Measurements from ENCODE around the gene IKZF1. TPM values are rescaled to one million over a fixed set of nuclear protein-coding genes. Genes with fewer than 3 reads are reported as not detected.

IKZF1 gene
- total RNA-seq, 1 donor from 2014 or later: 0.86 TPM

- no peak overlapping the region for H2AFZ ChIP-seq (ENCODE audit: low read depth, low read length)
- no peaks in the 10 kb centered on the region for H3K4me1 ChIP-seq (ENCODE audit: insufficient read depth, low read length)
- H3K36me3 ChIP-seq (ENCODE audit: insufficient read depth, low read length): no peaks in the 10 kb centered on the region
- peaks cover 2% of the 10 kb centered on the region for H3K27me3 Mint-ChIP-seq (ENCODE audit: low read depth, unreplicated experiment)
- no peak for DNase-seq (ENCODE audit: low read depth)
- no peak overlapping the region for H3K4me3 Mint-ChIP-seq (ENCODE audit: unreplicated experiment)
- no peaks in the 10 kb centered on the region for H3K9me3 ChIP-seq (ENCODE audit: insufficient read depth, low read depth, low read length)
- H3K4me2 ChIP-seq (ENCODE audit: low read length): no peak overlapping the region
- peaks cover 8% of the 10 kb centered on the region for H3K4me1 Mint-ChIP-seq (ENCODE audit: low read depth, unreplicated experiment)
- FAIRE-seq: no peak
- no peak overlapping the region for H3K4me3 ChIP-seq (ENCODE audit: insufficient read depth, low read depth, low read length)
- no peak overlapping the region for H3K27ac Mint-ChIP-seq (ENCODE audit: unreplicated experiment)
- no peak overlapping the region for H3K9ac ChIP-seq (ENCODE audit: low read length)
- H4K20me1 ChIP-seq (ENCODE audit: insufficient read depth, low read length): no peaks in the 10 kb centered on the region
- H3K27ac ChIP-seq (ENCODE audit: low read depth, low read length): no peak overlapping the region
- no peaks in the 10 kb centered on the region for H3K36me3 Mint-ChIP-seq (ENCODE audit: low read depth, unreplicated experiment)
- H3K79me2 ChIP-seq (ENCODE audit: insufficient read depth, low read length): no peaks in the 10 kb centered on the region
- peaks cover 5% of the 10 kb centered on the region for H3K9me3 Mint-ChIP-seq (ENCODE audit: unreplicated experiment)
- no peaks in the 10 kb centered on the region for H3K27me3 ChIP-seq (ENCODE audit: insufficient read depth, low read length)
- no peak for TF ChIP-seq EZH2 (IDR thresholded peaks at IDR 0.05; ENCODE audit: insufficient read depth, low read length)
Observed at GRCh38 chr7:50393547-50394252, 89.2 kb downstream of the IKZF1 start.

DNA sequence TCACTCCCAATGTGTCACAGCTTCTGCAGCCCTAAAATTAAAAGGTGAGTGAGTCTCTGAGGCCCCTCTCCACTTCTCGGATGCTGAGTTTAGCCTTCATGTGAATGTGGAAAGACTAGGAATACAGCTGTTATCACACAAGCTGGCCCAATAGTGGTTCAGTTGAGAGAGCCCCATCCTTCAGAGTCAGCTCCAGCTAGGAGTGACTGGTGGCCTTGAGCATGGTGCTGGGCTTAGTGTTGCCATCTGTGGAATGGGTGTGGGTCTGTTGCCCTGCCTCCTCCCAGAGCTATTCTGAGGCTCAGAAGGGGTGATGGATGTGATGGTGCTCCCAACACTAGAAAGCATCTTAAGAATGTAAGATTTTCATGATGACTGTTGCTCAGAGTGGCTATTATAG lies 89.8 kb downstream of the IKZF1 start:
- H3K4me1 ChIP-seq (ENCODE audit: insufficient read depth, low read length): no peaks in the 10 kb centered on the region
- no peaks in the 10 kb centered on the region for H4K20me1 ChIP-seq (ENCODE audit: insufficient read depth, low read length)
- no peak overlapping the region for H3K27ac ChIP-seq (ENCODE audit: low read depth, low read length)
- no peaks in the 10 kb centered on the region for H3K27me3 ChIP-seq (ENCODE audit: insufficient read depth, low read length)
- FAIRE-seq (no peak), DNase-seq (ENCODE audit: low read depth) (no peak)
- Mint-ChIP-seq H3K4me1 (ENCODE audit: low read depth, unreplicated experiment) (peaks cover 8% of the 10 kb centered on the region), H3K4me3 (ENCODE audit: unreplicated experiment) (no peak overlapping the region), H3K9me3 (ENCODE audit: unreplicated experiment) (peaks cover 5% of the 10 kb centered on the region), H3K27me3 (ENCODE audit: low read depth, unreplicated experiment) (peaks cover 2% of the 10 kb centered on the region), H3K27ac (ENCODE audit: unreplicated experiment) (no peak overlapping the region), H3K36me3 (ENCODE audit: low read depth, unreplicated experiment) (no peaks in the 10 kb centered on the region)
- H3K9me3 ChIP-seq (ENCODE audit: insufficient read depth, low read depth, low read length): no peaks in the 10 kb centered on the region
- no peaks in the 10 kb centered on the region for H3K36me3 ChIP-seq (ENCODE audit: insufficient read depth, low read length)
- no peak overlapping the region for H2AFZ ChIP-seq (ENCODE audit: low read depth, low read length)
- H3K79me2 ChIP-seq (ENCODE audit: insufficient read depth, low read length): no peaks in the 10 kb centered on the region
- no peak overlapping the region for H3K9ac ChIP-seq (ENCODE audit: low read length)
- no peak overlapping the region for H3K4me3 ChIP-seq (ENCODE audit: insufficient read depth, low read depth, low read length)
- H3K4me2 ChIP-seq (ENCODE audit: low read length): no peak overlapping the region
- TF ChIP-seq, protein P1, sequence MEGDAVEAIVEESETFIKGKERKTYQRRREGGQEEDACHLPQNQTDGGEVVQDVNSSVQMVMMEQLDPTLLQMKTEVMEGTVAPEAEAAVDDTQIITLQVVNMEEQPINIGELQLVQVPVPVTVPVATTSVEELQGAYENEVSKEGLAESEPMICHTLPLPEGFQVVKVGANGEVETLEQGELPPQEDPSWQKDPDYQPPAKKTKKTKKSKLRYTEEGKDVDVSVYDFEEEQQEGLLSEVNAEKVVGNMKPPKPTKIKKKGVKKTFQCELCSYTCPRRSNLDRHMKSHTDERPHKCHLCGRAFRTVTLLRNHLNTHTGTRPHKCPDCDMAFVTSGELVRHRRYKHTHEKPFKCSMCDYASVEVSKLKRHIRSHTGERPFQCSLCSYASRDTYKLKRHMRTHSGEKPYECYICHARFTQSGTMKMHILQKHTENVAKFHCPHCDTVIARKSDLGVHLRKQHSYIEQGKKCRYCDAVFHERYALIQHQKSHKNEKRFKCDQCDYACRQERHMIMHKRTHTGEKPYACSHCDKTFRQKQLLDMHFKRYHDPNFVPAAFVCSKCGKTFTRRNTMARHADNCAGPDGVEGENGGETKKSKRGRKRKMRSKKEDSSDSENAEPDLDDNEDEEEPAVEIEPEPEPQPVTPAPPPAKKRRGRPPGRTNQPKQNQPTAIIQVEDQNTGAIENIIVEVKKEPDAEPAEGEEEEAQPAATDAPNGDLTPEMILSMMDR (IDR thresholded peaks at IDR 0.05; ENCODE audit: insufficient read depth, low read depth, low read length): no peak
- no peak for TF ChIP-seq EZH2 (IDR thresholded peaks at IDR 0.05; ENCODE audit: insufficient read depth, low read length)

- Mint-ChIP-seq H3K4me1 (ENCODE audit: low read depth, unreplicated experiment) (peaks cover 8% of the 10 kb centered on the region), H3K4me3 (ENCODE audit: unreplicated experiment) (no peak overlapping the region), H3K27me3 (ENCODE audit: low read depth, unreplicated experiment) (peaks cover 6% of the 10 kb centered on the region), H3K36me3 (ENCODE audit: low read depth, unreplicated experiment) (no peaks in the 10 kb centered on the region), H3K9me3 (ENCODE audit: unreplicated experiment) (peaks cover 5% of the 10 kb centered on the region), H3K27ac (ENCODE audit: unreplicated experiment) (no peak overlapping the region)
- DNase-seq (ENCODE audit: low read depth): no peak
- TF ChIP-seq, protein P1 (IDR thresholded peaks at IDR 0.05; ENCODE audit: insufficient read depth, low read depth, low read length): no peak
- TF ChIP-seq EZH2 (IDR thresholded peaks at IDR 0.05; ENCODE audit: insufficient read depth, low read length): no peak
- Histone ChIP-seq H3K4me1 (ENCODE audit: insufficient read depth, low read length) (no peaks in the 10 kb centered on the region), H3K79me2 (ENCODE audit: insufficient read depth, low read length) (no peaks in the 10 kb centered on the region), H3K9me3 (ENCODE audit: insufficient read depth, low read depth, low read length) (no peaks in the 10 kb centered on the region), H3K27ac (ENCODE audit: low read depth, low read length) (no peak overlapping the region), H3K4me2 (ENCODE audit: low read length) (no peak overlapping the region), H2AFZ (ENCODE audit: low read depth, low read length) (no peak overlapping the region), H3K36me3 (ENCODE audit: insufficient read depth, low read length) (no peaks in the 10 kb centered on the region), H3K9ac (ENCODE audit: low read length) (no peak overlapping the region), H3K4me3 (ENCODE audit: insufficient read depth, low read depth, low read length) (no peak overlapping the region), H3K27me3 (ENCODE audit: insufficient read depth, low read length) (peaks cover 12% of the 10 kb centered on the region), H4K20me1 (ENCODE audit: insufficient read depth, low read length) (no peaks in the 10 kb centered on the region)
- FAIRE-seq: no peak
Observed at GRCh38 chr7:50396856-50397255, 92.3 kb downstream of the IKZF1 start.
